Lower leg skin (tissue), 4 donors: ENCODE measurements around the gene HDAC9. TPM values are rescaled to one million over a fixed set of nuclear protein-coding genes. Genes with fewer than 3 reads are reported as not detected.

Experiments
- DNase-seq, 2 donors: peaks; one replicate each; pipeline ENCODE4 v3.0.0-alpha.2; 2019; ENCODE audit warnings: low spot score in 2 of 2
- H3K4me3 ChIP-seq: fragments of 200-600 bp; sonication (generic); 2 replicates; pipeline ENCODE4 v1.5.1; 2017; ENCODE audit warnings: mild to moderate bottlenecking, low read depth; ENCODE audit not compliant: poor library complexity, severe bottlenecking
- POLR2A ChIP-seq, 2 donors: fragments of 450-650 bp; IDR thresholded peaks; one replicate each; pipeline ENCODE4 v1.6.1; 2016 to 2017; ENCODE audit warnings: antibody characterized with exemption in 2 of 2, mild to moderate bottlenecking in 1 of 2, moderate library complexity in 1 of 2
- WGBS, 2 donors: methylation state at CpG; one replicate each; pipeline ENCODE4 v1.1.5; 2018; 5-methylcytosine and 5-hydroxymethylcytosine counted together
- intact Hi-C: fragments of 100-400 bp; cut with DNase I; formaldehyde crosslinking; loops from one replicate; pipeline ENCODE4 v1.15.0; 2023; ENCODE audit warnings: low total_unique reads
- total RNA-seq, 4 donors: library from RNA; depleted of rRNA; stranded (reverse); fragments of >200 nt; gene quantifications; one replicate each; pipeline ENCODE4 v1.1.0, GENCODE V29; 2016
- TF ChIP-seq, protein P1 (sequence below), 3 donors: fragments of 450-650 bp; IDR thresholded peaks; one replicate each; pipeline ENCODE4 v1.5.1; 2016; ENCODE audit warnings: antibody characterized with exemption in 3 of 3, mild to moderate bottlenecking in 3 of 3, moderate library complexity in 2 of 3

The HDAC9 gene
- total RNA-seq, 4 donors from 2014 or later: 3.1 to 5.5 (median 4.7) TPM

GRCh38 chr7:18573410-18574234 lies 78.1 kb downstream of the HDAC9 start:
- WGBS, 2 donors: 86 to 91% methylated on average over 20 of the region's 20 CpGs
- TF ChIP-seq, protein P1, sequence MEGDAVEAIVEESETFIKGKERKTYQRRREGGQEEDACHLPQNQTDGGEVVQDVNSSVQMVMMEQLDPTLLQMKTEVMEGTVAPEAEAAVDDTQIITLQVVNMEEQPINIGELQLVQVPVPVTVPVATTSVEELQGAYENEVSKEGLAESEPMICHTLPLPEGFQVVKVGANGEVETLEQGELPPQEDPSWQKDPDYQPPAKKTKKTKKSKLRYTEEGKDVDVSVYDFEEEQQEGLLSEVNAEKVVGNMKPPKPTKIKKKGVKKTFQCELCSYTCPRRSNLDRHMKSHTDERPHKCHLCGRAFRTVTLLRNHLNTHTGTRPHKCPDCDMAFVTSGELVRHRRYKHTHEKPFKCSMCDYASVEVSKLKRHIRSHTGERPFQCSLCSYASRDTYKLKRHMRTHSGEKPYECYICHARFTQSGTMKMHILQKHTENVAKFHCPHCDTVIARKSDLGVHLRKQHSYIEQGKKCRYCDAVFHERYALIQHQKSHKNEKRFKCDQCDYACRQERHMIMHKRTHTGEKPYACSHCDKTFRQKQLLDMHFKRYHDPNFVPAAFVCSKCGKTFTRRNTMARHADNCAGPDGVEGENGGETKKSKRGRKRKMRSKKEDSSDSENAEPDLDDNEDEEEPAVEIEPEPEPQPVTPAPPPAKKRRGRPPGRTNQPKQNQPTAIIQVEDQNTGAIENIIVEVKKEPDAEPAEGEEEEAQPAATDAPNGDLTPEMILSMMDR (IDR thresholded peaks at IDR 0.05): no peak
- TF ChIP-seq POLR2A (IDR thresholded peaks at IDR 0.05): no peak
- no peak for DNase-seq
- intact Hi-C loops: no loop called here
- H3K4me3 ChIP-seq: no peak overlapping the region

- TF ChIP-seq POLR2A (IDR thresholded peaks at IDR 0.05): no peak
- TF ChIP-seq, protein P1 (IDR thresholded peaks at IDR 0.05): no peak
- intact Hi-C loops: no loop called here
- WGBS, 2 donors: 94% methylated on average over 3 to 7 of the region's 7 CpGs
Measured at GRCh38 chr7:18574235-18574540, 78.6 kb downstream of the HDAC9 start.

GRCh38 chr7:18574676-18575075 lies 79.1 kb downstream of the HDAC9 start:
- intact Hi-C loops: no loop called here
- no peak overlapping the region for H3K4me3 ChIP-seq
- DNase-seq: no peak
- TF ChIP-seq, protein P1 (IDR thresholded peaks at IDR 0.05): no peak
- TF ChIP-seq POLR2A (IDR thresholded peaks at IDR 0.05): no peak
- WGBS, 2 donors: 91 to 93% methylated on average over 11 to 14 of the region's 14 CpGs

More at GRCh38 chr7:18574235-18574540, 78.6 kb downstream of the HDAC9 start:
- H3K4me3 ChIP-seq: no peak overlapping the region
- DNase-seq: no peak

DNA sequence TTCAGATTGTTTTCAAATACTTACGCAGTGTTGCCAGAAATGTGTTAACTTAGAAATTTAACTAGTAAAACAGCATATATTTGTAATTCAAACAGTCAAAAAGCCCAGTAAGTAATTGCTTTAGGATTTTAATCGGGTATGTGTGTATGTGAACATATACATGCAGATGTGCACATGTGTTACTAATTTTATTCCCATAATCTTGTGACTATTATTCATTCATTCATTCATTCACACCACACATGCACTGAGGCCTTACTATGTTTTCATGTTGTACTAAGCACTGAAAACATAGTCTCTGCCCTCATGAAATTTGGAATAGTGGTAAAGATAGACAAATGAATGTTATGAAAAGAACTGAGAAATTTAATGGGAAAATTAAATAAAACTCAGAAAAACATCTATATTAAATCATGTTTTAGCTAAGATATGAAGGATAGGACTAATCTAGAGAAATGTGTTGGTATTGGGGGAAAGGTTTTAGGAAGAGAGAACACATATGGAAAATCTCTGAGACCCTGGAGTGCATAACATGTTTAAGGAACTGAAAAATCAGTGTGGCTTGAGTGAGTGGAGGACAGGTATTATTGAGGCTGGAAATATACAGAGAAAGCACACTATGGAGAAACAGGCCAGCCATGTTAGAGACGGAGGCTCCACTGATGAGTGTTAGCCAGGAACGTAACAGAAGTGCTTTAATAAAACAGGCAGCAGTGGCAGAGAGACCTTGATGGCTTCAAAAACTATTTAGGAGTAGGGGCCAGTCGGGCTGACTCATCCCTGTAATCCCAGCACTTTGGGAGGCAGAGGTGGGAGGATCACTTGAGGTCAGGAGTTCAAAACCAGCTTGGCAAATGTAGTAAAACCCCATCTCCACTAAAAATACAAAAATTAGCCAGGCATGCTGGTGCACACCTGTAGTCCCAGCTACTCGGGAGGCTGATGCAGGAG lies 80.3 kb downstream of the HDAC9 start:
- intact Hi-C loops: no loop called here
- TF ChIP-seq, protein P1 (IDR thresholded peaks at IDR 0.05): no peak
- no peak for TF ChIP-seq POLR2A (IDR thresholded peaks at IDR 0.05)
- 89 to 93% methylated on average over 6 of the region's 6 CpGs for WGBS, 2 donors
- no peak for DNase-seq
- H3K4me3 ChIP-seq: no peak overlapping the region

DNA sequence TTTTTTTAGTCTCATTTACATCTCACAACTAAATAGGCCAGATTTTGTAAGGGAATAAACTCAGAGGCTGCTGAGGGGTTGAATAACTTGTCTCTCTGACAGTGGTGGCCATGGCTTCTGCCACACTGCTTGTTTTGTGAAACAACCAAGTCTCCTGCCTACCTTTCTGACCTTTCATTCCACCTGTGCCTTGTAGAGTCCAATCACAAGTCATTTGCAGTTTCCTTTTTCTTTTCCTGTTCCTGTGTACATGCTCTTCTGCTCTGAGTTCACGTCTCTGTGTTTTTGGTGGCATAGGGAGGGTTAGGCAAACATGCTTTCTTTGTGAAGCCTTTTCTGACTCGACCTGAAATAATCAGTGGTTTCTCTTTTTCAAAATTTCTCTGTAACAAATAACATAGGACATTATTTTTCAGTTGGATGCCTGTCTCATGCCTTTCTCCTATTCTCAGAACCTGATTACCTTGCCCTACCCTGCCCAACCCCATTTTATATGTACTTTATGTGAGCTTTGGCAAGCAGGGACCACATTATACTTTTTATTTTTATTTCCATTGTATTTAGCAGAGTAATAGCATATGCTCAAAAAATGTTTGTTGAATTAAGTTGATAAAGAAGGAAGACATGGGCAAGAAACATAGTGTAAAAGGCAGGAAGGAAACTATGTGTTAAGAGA lies 81.7 kb downstream of the HDAC9 start:
- H3K4me3 ChIP-seq: no peak overlapping the region
- 65 to 74% methylated on average over 2 of the region's 2 CpGs for WGBS, 2 donors
- intact Hi-C loops: no loop called here
- TF ChIP-seq POLR2A (IDR thresholded peaks at IDR 0.05): no peak
- TF ChIP-seq, protein P1 (IDR thresholded peaks at IDR 0.05): no peak
- DNase-seq: no peak
